ENCODE data around the gene ADAR.

GRCh38 chr1:154565876-154566275 is 42.1 kb downstream of the ADAR start:
- TF ChIP-seq, protein P1, sequence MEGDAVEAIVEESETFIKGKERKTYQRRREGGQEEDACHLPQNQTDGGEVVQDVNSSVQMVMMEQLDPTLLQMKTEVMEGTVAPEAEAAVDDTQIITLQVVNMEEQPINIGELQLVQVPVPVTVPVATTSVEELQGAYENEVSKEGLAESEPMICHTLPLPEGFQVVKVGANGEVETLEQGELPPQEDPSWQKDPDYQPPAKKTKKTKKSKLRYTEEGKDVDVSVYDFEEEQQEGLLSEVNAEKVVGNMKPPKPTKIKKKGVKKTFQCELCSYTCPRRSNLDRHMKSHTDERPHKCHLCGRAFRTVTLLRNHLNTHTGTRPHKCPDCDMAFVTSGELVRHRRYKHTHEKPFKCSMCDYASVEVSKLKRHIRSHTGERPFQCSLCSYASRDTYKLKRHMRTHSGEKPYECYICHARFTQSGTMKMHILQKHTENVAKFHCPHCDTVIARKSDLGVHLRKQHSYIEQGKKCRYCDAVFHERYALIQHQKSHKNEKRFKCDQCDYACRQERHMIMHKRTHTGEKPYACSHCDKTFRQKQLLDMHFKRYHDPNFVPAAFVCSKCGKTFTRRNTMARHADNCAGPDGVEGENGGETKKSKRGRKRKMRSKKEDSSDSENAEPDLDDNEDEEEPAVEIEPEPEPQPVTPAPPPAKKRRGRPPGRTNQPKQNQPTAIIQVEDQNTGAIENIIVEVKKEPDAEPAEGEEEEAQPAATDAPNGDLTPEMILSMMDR (IDR thresholded peaks at IDR 0.05) = no peak
- TF ChIP-seq POLR2A (IDR thresholded peaks at IDR 0.05) = no peak

Data from lower leg skin (tissue), 3 donors.